ENCODE data around the gene VIPR1.

Gene VIPR1

DNA sequence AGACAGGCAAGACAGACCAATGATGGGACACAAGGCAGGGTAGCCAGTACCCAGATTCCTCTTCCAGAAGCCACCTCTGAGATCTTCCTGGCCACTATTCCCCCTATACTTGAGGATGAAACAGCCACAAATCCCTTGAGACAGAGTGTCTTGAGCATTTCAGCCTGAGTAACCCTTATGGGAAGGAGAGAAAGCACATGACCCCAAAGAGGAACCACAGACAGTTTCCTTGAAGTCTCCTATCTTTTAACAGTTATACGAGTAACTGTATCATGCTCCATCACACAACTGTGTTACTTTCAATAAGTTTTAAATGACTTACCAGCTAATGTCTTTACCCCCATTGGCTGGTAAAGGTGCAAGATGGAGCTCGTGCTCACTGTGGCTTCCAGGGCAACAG, 9.3 kb downstream of the VIPR1 start:
- no peak overlapping the region for H3K4me3 ChIP-seq (ENCODE audit: low read depth, low read length)
- TF ChIP-seq, protein P1, sequence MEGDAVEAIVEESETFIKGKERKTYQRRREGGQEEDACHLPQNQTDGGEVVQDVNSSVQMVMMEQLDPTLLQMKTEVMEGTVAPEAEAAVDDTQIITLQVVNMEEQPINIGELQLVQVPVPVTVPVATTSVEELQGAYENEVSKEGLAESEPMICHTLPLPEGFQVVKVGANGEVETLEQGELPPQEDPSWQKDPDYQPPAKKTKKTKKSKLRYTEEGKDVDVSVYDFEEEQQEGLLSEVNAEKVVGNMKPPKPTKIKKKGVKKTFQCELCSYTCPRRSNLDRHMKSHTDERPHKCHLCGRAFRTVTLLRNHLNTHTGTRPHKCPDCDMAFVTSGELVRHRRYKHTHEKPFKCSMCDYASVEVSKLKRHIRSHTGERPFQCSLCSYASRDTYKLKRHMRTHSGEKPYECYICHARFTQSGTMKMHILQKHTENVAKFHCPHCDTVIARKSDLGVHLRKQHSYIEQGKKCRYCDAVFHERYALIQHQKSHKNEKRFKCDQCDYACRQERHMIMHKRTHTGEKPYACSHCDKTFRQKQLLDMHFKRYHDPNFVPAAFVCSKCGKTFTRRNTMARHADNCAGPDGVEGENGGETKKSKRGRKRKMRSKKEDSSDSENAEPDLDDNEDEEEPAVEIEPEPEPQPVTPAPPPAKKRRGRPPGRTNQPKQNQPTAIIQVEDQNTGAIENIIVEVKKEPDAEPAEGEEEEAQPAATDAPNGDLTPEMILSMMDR (IDR thresholded peaks at IDR 0.05; ENCODE audit: low read depth, low read length), result no peak

DNA sequence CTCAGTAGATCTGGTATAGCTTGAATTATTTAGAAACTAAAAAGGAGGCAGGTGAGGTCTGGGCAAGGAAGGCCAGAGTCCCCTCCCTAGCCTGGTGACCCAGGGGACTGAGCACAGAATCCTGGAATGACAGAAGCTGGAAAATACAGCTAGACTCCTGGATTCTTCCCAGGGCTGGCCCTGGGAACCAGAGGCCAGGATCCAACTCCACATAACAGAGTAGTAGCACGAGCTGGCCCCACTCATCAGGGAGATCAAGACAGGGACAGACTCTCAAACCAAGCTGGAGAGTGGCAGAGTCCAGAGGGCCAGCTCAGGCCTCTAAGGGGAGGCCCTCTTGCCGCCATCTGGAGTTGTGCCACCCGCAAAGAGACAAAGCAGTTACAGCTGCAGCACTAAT, 10.7 kb downstream of the VIPR1 start:
- TF ChIP-seq, protein P1 (IDR thresholded peaks at IDR 0.05; ENCODE audit: low read depth, low read length), result no peak
- no peak overlapping the region for H3K4me3 ChIP-seq (ENCODE audit: low read depth, low read length)

DNA sequence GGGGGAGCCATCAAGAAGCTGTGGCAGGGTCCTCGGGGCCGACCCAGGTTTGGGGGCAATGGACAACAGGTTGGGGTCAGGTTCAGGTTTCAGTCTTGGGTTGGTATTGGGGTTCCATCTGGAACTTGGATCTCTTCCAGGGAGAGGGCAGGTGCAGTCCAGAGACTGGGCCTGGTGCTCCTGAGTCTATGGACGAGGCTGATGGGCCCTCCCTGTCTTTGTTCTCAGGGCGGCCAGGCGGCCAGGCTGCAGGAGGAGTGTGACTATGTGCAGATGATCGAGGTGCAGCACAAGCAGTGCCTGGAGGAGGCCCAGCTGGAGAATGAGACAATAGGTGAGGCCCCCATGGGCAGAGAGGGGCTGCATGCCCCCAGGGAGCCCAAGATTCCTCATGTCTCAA, 11.1 kb downstream of the VIPR1 start:
- TF ChIP-seq, protein P1 (IDR thresholded peaks at IDR 0.05; ENCODE audit: low read depth, low read length), result no peak

DNA sequence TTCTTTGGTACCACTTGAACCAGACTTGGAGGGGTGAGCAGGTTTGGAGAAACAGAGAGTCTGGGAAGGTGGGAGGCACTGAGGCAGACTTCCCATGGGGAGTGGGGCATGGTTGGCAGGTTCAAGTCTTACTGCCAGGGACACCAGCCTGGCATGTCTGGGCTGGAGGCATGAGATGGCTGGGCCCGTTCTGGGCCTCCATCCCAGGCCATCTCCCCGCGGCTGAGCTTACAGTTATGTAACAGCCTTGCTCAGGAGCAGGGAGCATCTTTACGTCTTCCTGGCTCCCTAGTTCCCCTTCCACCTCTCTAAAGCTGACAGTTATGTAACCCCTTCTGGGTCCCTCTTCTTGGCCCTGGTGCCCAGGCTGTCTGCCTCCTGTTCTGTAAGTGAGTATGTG, 12.4 kb downstream of the VIPR1 start:
- TF ChIP-seq, protein P1 (IDR thresholded peaks at IDR 0.05; ENCODE audit: low read depth, low read length), result no peak
- no peak overlapping the region for H3K4me3 ChIP-seq (ENCODE audit: low read depth, low read length)

More for the DNA sequence above, 11.1 kb downstream of the VIPR1 start:
- no peak overlapping the region for H3K4me3 ChIP-seq (ENCODE audit: low read depth, low read length)

DNA sequence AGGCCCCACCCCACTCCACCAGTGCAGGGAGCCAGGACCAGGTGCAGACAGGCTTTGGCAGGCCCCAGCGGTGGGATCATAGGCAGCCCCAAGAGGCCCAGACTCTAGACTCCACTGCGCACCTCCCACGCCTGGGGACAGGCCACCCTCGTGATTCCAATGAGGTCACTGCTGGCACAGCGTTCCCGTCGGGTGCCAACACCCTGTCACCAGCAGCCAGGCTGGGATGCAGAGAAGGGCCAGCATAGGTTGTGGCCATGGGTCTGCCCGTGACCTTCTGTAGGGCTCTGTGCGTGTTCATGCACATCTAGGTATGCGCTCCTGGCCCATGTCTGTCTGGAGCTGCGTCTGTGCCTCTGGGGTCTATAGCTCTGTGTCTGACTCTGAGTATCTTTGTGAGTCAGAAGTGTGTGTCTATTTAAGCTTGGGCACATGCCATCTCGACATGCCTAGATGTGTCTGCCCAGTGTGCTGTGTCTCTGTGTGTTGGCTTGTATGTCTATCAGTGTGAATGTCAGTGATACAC, 13.0 kb downstream of the VIPR1 start:
- TF ChIP-seq, protein P1 (IDR thresholded peaks at IDR 0.05; ENCODE audit: low read depth, low read length), result no peak
- no peak overlapping the region for H3K4me3 ChIP-seq (ENCODE audit: low read depth, low read length)

DNA sequence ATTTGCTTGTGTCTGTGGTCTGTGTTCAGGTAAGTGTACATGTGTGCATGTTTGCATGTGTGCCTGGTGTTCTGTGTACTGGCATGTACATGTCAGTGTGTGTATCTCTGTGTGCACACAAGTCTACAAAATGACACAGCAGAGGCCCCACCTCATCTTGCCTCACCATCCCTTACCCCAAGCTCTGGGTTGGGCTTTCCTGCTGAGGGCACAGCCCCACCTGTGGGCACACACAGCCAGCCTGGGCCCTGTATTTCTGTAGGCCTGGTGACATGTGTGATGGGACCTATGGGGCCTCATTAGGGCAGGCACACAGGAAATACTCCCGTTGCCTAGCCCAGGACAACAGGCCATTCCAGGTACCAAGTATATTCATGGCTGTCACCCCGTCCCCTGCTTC, 13.5 kb downstream of the VIPR1 start:
- TF ChIP-seq, protein P1 (IDR thresholded peaks at IDR 0.05; ENCODE audit: low read depth, low read length), result no peak
- no peak overlapping the region for H3K4me3 ChIP-seq (ENCODE audit: low read depth, low read length)

DNA sequence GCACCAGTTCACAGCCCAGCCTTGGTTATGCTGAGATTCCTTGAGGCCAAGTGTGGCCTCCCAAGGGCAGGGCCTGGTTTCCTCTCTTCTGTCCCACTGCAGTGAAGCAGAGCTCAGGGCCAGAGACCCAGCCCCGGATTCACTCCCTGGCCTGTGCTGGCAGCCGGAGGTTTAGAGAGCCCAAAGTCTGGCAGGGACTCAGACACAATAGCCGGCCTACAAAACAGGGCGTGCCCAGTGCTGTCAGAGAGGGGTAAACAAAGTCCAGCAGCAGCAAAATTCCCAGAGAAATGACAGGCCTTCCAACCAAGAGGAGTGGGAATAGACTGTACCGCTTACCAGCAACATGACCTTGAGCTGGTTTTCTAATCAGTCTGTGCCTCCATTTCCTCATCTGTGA, 14.0 kb downstream of the VIPR1 start:
- no peak overlapping the region for H3K4me3 ChIP-seq (ENCODE audit: low read depth, low read length)
- TF ChIP-seq, protein P1 (IDR thresholded peaks at IDR 0.05; ENCODE audit: low read depth, low read length), result no peak

Data from WI38 (cell line).